IMR-90 (cell line): ENCODE data around the gene ZBTB38. TPM values are rescaled to one million over a fixed set of nuclear protein-coding genes. Genes with fewer than 3 reads are reported as not detected.

Experiments
- ATAC-seq: fragments of 200-7000 bp; cut with Tn5 transposase; 2 replicates; pipeline ENCODE4 v1.9.1; 2020; ENCODE audit warnings: low read depth, mild to moderate bottlenecking, moderate library complexity
- BruUV-seq: library from RNA; stranded (reverse); fragments of 400-500 nt; replicated peaks from 2 replicates; lab custom pipeline; 2021; lab: Mats Ljungman, UMichigan
- CTCF ChIA-PET: fragments of 300-600 bp; formaldehyde crosslinking; extraction: SDS; loops from one replicate; lab custom pipeline; 2021; ENCODE audit warnings: antibody characterized with exemption; lab: Yijun Ruan, JAX
- POLR2A ChIA-PET: fragments of 300-600 bp; sonication (Branson Sonifier 250); formaldehyde crosslinking; loops from one replicate; lab custom pipeline; 2022; ENCODE audit warnings: antibody characterized with exemption; ENCODE audit not compliant: unreplicated experiment; lab: Charles Lee
- DNase-seq: peaks from one replicate; pipeline ENCODE4 v3.0.0; 2013
- H2AFZ ChIP-seq: replicated peaks from 2 replicates; pipeline ENCODE3; 2013; ENCODE audit warnings: low read length, mild to moderate bottlenecking; ENCODE audit not compliant: poor library complexity
- H2AK5ac ChIP-seq: 2 replicates; pipeline ENCODE4 v1.6.1; 2013; ENCODE audit warnings: low read depth, low read length, inconsistent platforms
- H2AK9ac ChIP-seq: replicated peaks from 2 replicates; pipeline ENCODE3; 2013; ENCODE audit warnings: mild to moderate bottlenecking, low read depth, low read length, moderate library complexity; ENCODE audit not compliant: poor library complexity
- H2BK120ac ChIP-seq: 2 replicates; pipeline ENCODE4 v1.6.1; 2013; ENCODE audit warnings: low read depth, low read length, inconsistent platforms
- H2BK15ac ChIP-seq: 3 replicates; pipeline ENCODE4 v1.6.1; 2013; ENCODE audit warnings: low read depth, low read length, inconsistent platforms
- H2BK20ac ChIP-seq: 2 replicates; pipeline ENCODE4 v1.6.1; 2013; ENCODE audit warnings: low read depth, mild to moderate bottlenecking, inconsistent platforms, low read length, moderate library complexity
- H2BK5ac ChIP-seq: 2 replicates; pipeline ENCODE4 v1.6.1; 2013; ENCODE audit warnings: mild to moderate bottlenecking, low read depth, low read length, inconsistent platforms; ENCODE audit not compliant: poor library complexity, severe bottlenecking
- H3K14ac ChIP-seq: replicated peaks from 2 replicates; pipeline ENCODE4 v1.6.1; 2013; ENCODE audit warnings: low read depth, low read length, inconsistent platforms
- H3K18ac ChIP-seq: 2 replicates; pipeline ENCODE4 v1.6.1; 2013; ENCODE audit warnings: low read depth, low read length, control low read depth
- H3K23ac ChIP-seq: 2 replicates; pipeline ENCODE4 v1.6.1; 2013; ENCODE audit warnings: low read depth, low read length, inconsistent platforms
- H3K27ac ChIP-seq: 2 replicates; pipeline ENCODE4 v1.5.1; 2013; ENCODE audit warnings: mild to moderate bottlenecking, control low read depth, low read length; ENCODE audit not compliant: insufficient read depth
- H3K27me3 ChIP-seq: 2 replicates; pipeline ENCODE4 v1.6.1; 2013; ENCODE audit warnings: low read length; ENCODE audit not compliant: control insufficient read depth, insufficient read depth
- H3K36me3 ChIP-seq: 2 replicates; pipeline ENCODE4 v1.6.1; 2013; ENCODE audit warnings: low read length, mixed read lengths; ENCODE audit not compliant: control insufficient read depth, insufficient read depth
- H3K4ac ChIP-seq: 2 replicates; pipeline ENCODE4 v1.6.1; 2013; ENCODE audit warnings: low read depth, low read length, inconsistent platforms
- H3K4me1 ChIP-seq: 2 replicates; pipeline ENCODE4 v1.6.1; 2013; ENCODE audit warnings: low read length, mixed read lengths; ENCODE audit not compliant: control insufficient read depth, insufficient read depth
- H3K4me2 ChIP-seq: 2 replicates; pipeline ENCODE4 v1.6.1; 2013; ENCODE audit warnings: low read depth, mild to moderate bottlenecking, control low read depth, low read length, moderate library complexity
- H3K4me3 ChIP-seq: 2 replicates; pipeline ENCODE4 v1.5.1; 2013; ENCODE audit warnings: low read depth, mild to moderate bottlenecking, control low read depth, low read length, moderate library complexity; ENCODE audit not compliant: insufficient read depth
- H3K56ac ChIP-seq: 2 replicates; pipeline ENCODE4 v1.6.1; 2013; ENCODE audit warnings: low read length, inconsistent platforms; ENCODE audit not compliant: insufficient read depth; ENCODE audit errors: extremely low read depth
- H3K79me1 ChIP-seq, 2 experiments: 2 replicates each; pipeline ENCODE4 v1.6.1; 2013; ENCODE audit warnings: low read length in 2 of 2, inconsistent platforms in 1 of 2, low read depth in 1 of 2
- H3K9ac ChIP-seq: 2 replicates; pipeline ENCODE4 v1.6.1; 2013; ENCODE audit warnings: low read depth, low read length, control low read depth
- H3K9me1 ChIP-seq: 2 replicates; pipeline ENCODE4 v1.6.1; 2013; ENCODE audit warnings: low read length, inconsistent platforms; ENCODE audit not compliant: insufficient read depth
- H3K9me3 ChIP-seq: 2 replicates; pipeline ENCODE4 v1.6.1; 2013; ENCODE audit warnings: low read length; ENCODE audit not compliant: control insufficient read depth, insufficient read depth
- H4K20me1 ChIP-seq: 2 replicates; pipeline ENCODE4 v1.6.1; 2013; ENCODE audit warnings: low read length, inconsistent platforms; ENCODE audit not compliant: insufficient read depth
- H4K5ac ChIP-seq: 2 replicates; pipeline ENCODE4 v1.6.1; 2013; ENCODE audit warnings: mild to moderate bottlenecking, low read depth, low read length, control low read depth
- H4K8ac ChIP-seq, 2 experiments: 2 replicates each; pipeline ENCODE4 v1.6.1; 2013; ENCODE audit warnings: low read depth in 2 of 2, low read length in 2 of 2, control low read depth in 1 of 2, inconsistent platforms in 1 of 2
- H4K91ac ChIP-seq: 2 replicates; pipeline ENCODE4 v1.6.1; 2013; ENCODE audit warnings: low read depth, low read length, inconsistent platforms; ENCODE audit not compliant: insufficient read depth
- BHLHE40 ChIP-seq: fragments of 150-350 bp; IDR thresholded peaks from 2 replicates; pipeline ENCODE4 v1.6.1; 2016; ENCODE audit warnings: mild to moderate bottlenecking, low read depth, low read length
- CHD1 ChIP-seq: IDR thresholded peaks from 2 replicates; pipeline ENCODE4 v1.6.1; 2012; ENCODE audit warnings: low read depth, low read length, improper control_type of control experiment
- ELK1 ChIP-seq: fragments of 150-350 bp; IDR thresholded peaks from 2 replicates; pipeline ENCODE4 v1.6.1; 2016; ENCODE audit warnings: low read depth, mild to moderate bottlenecking, low read length, moderate library complexity, borderline replicate concordance
- FOS ChIP-seq: fragments of 150-350 bp; IDR thresholded peaks from 2 replicates; pipeline ENCODE4 v1.6.1; 2016; ENCODE audit warnings: low read depth, low read length
- MAFK ChIP-seq: IDR thresholded peaks from 2 replicates; pipeline ENCODE4 v1.6.1; 2012; ENCODE audit warnings: low read depth, low read length, improper control_type of control experiment
- MAZ ChIP-seq: IDR thresholded peaks from 2 replicates; pipeline ENCODE4 v1.6.1; 2012; ENCODE audit warnings: low read depth, mild to moderate bottlenecking, low read length, improper control_type of control experiment, moderate library complexity, borderline replicate concordance
- MXI1 ChIP-seq: IDR thresholded peaks from 2 replicates; pipeline ENCODE4 v1.6.1; 2012; ENCODE audit warnings: low read depth, mild to moderate bottlenecking, low read length, moderate library complexity, borderline replicate concordance
- POLR2A ChIP-seq: IDR thresholded peaks from 2 replicates; pipeline ENCODE4 v1.6.1; 2012; ENCODE audit warnings: mild to moderate bottlenecking, low read depth, low read length
- RAD21 ChIP-seq: IDR thresholded peaks from 2 replicates; pipeline ENCODE4 v1.6.1; 2012; ENCODE audit warnings: low read length, improper control_type of control experiment
- RCOR1 ChIP-seq: IDR thresholded peaks from 2 replicates; pipeline ENCODE4 v1.6.1; 2012; ENCODE audit warnings: mild to moderate bottlenecking, low read length, improper control_type of control experiment; ENCODE audit not compliant: insufficient replicate concordance
- SMC3 ChIP-seq: fragments of 150-350 bp; IDR thresholded peaks from 2 replicates; pipeline ENCODE4 v1.6.1; 2016; ENCODE audit warnings: low read depth, mild to moderate bottlenecking, antibody characterized with exemption, low read length, moderate library complexity
- WGBS, 2 experiments: methylation state at CpG; one replicate each; pipeline versions ENCODE4 v1.1.5 to v1.1.7; 2013; ENCODE audit warnings: missing lambda C conversion rate in 2 of 2; ENCODE audit not compliant: insufficient read length in 1 of 2; ENCODE audit errors: extremely low coverage in 2 of 2; 5-methylcytosine and 5-hydroxymethylcytosine counted together
- dilution Hi-C: fragments of 300-500 bp; cut with HindIII; formaldehyde crosslinking; loops from one replicate; pipeline ENCODE4 v1.14.3; 2018; ENCODE audit warnings: low sequenced_read_pairs; ENCODE audit not compliant: unreplicated experiment
- in situ Hi-C: fragments of 300-500 bp; cut with MboI; formaldehyde crosslinking; loops from 3 replicates; pipeline ENCODE4 v1.14.3; 2019; ENCODE audit warnings: low sequenced_read_pairs, inconsistent platforms, mixed read lengths
- intact Hi-C: fragments of 100-400 bp; cut with micrococcal nuclease; formaldehyde crosslinking; loops from 2 replicates; pipeline ENCODE4 v1.10.0; 2022
- polyA plus RNA-seq, 3 experiments: library from polyadenylated mRNA; depleted of rRNA; stranded (reverse); fragments of >200 nt; gene quantifications; 2 replicates each; pipeline ENCODE4 v1.2.3, GENCODE V29; 2012; ENCODE audit warnings: low replicate concordance in 1 of 3
- total RNA-seq: library from RNA; depleted of rRNA; stranded (reverse); fragments of >200 nt; gene quantifications from 2 replicates; pipeline ENCODE4 v1.2.3, GENCODE V29; 2012
- TF ChIP-seq, protein P1 (sequence below): fragments of 150-350 bp; IDR thresholded peaks from 2 replicates; pipeline ENCODE4 v1.6.1; 2017; ENCODE audit warnings: mild to moderate bottlenecking, antibody characterized with exemption, low read length, low read depth

The ZBTB38 gene
- total and polyA plus RNA-seq, 2 of the 4 experiments (the other 2 are of a cell fraction), result 44.9 to 274 TPM

- Histone ChIP-seq H2BK5ac (peak overlapping the region; percentile 35), H2AK9ac (no peak overlapping the region), H2AK5ac (no peak overlapping the region), H3K9me1 (peaks cover 4% of the 10 kb centered on the region; the same call in 1 of the 2 replicates), H3K9ac (no peak overlapping the region), H3K4me3 (no peak overlapping the region), H3K9me3 (peaks cover 10% of the 10 kb centered on the region; the same call in 1 of the 2 replicates), H4K5ac (peak overlapping the region; percentile 95), H2AFZ (no peak overlapping the region), H3K4ac (peak overlapping the region; percentile 45; the same call in 1 of the 2 replicates), H2BK120ac (peak overlapping the region; percentile 16; the same call in 1 of the 2 replicates), H3K4me1 (peaks cover 17% of the 10 kb centered on the region), H3K27ac (no peak overlapping the region), H3K4me2 (no peak overlapping the region), H4K20me1 (no peaks in the 10 kb centered on the region), H3K36me3 (peaks cover 22% of the 10 kb centered on the region), H3K14ac (no peak overlapping the region; the same call in 1 of the 2 replicates), H4K8ac (peak overlapping the region; percentile 36 to 58; a peak in 3 of 4 replicates), H3K18ac (peak overlapping the region; percentile 76), H4K91ac (0 out of 2 replicates have a peak overlapping the region, but pooled peaks have one; percentile 15), H2BK15ac (peak overlapping the region; percentile 68; the same call in 2 of the 3 replicates), H2BK20ac (0 out of 2 replicates have a peak overlapping the region, but pooled peaks have one; percentile 1), H3K23ac (no peak overlapping the region; the same call in 1 of the 2 replicates), H3K79me1 (peaks cover 43 to 67% of the 10 kb centered on the region in 2 experiments), H3K27me3 (no peaks in the 10 kb centered on the region), H3K56ac (no peak overlapping the region)
- TF ChIP-seq MAZ, result no peak
- no peak for TF ChIP-seq FOS
- no peak for TF ChIP-seq BHLHE40
- no peak for TF ChIP-seq POLR2A
- no peak for TF ChIP-seq SMC3
- TF ChIP-seq ELK1, result no peak
- no peak for TF ChIP-seq MAFK
- no peak for TF ChIP-seq RCOR1
- no peak for TF ChIP-seq CHD1
- no peak for TF ChIP-seq MXI1
- TF ChIP-seq RAD21, result no peak
- TF ChIP-seq, protein P1, sequence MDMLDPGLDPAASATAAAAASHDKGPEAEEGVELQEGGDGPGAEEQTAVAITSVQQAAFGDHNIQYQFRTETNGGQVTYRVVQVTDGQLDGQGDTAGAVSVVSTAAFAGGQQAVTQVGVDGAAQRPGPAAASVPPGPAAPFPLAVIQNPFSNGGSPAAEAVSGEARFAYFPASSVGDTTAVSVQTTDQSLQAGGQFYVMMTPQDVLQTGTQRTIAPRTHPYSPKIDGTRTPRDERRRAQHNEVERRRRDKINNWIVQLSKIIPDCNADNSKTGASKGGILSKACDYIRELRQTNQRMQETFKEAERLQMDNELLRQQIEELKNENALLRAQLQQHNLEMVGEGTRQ, result no peak
- no peak for ATAC-seq
- ChIA-PET CTCF (no interaction called here), POLR2A (no interaction called here)
- no TSS peak for BruUV-seq
- dilution Hi-C loops (no loop called here), in situ Hi-C loops (no loop called here), intact Hi-C loops (no loop called here)
- no CpG with 5 or more reads among the region's 4 CpGs for WGBS, 2 experiments
- DNase-seq, result no peak
These were observed 23.6 kb downstream of the ZBTB38 start for GRCh38 chr3:141391991-141392316.
